ENCODE measurements around the gene MFAP4.
A peak's percentile ranks its signal among the peaks of the same experiment; 100 is the strongest.

Gene MFAP4

GRCh38 chr17:19410091-19410490, 23.1 kb upstream of the MFAP4 start:
- DNase-seq: no peak

DNA sequence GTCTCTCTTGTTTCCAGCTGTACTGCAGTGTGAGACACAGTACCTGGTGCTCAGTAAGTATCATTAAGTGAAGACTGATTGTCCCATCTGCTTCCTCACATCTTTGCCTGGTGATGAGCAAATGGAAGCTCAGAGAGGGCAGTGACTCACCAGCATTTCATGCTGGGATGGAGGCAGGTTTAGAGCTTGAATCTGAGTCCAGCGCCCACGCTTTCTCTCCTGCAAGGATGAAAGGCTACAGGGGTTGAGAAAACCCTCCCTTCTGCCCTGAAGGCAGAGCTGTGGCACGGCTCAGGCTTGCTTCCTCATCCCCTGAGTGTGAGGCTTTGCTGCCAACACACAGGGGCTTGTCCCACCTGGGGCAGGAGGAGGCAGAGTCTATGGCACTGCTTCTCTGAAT, 22.5 kb upstream of the MFAP4 start:
- DNase-seq: peak in 3 of 51 donors; percentile 27 to 55 (median 51)

GRCh38 chr17:19409066-19409465, 22.1 kb upstream of the MFAP4 start:
- no peak for DNase-seq

GRCh38 chr17:19408346-19408710, 21.3 kb upstream of the MFAP4 start:
- no peak for DNase-seq

- no peak for DNase-seq
Measured at GRCh38 chr17:19407601-19408345, 20.8 kb upstream of the MFAP4 start.

DNA sequence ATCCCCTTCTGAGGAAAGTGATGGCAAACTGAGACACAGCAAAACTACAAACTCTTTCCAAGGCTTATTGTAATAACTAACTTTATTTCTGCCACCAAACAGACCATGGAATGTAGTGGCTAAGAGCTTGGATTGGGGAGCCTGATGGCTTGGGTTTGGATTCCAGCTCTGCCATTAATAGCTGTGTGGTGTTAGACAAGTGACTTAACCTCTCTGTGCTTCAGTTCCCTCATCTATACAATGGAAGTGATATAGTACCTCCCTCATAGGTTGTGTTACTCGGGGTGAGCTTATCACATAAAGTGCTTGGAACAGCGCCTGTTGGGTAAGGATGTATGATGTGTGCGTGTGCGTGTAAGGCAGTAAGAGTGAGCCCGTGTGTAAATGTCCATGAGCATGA, 18.1 kb upstream of the MFAP4 start:
- no peak for DNase-seq

DNA sequence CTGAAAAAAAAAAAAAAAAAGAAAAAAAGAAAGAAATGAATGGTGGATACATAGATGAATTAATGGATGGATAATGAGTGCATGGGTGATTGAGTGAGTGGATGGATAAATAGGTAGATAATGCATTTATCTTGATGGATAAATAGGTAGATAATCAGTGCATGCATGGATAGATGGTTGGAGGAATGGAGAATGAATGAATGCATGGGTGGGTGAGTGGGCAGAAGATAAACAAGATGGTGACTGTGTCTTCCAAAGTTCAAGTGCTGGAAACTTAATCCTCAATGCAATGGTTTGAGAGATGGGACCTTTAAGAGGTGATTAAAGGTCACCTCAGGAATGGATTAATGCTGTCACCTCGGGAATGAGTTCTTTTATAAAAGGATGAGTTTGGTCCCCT, 17.3 kb upstream of the MFAP4 start:
- DNase-seq: no peak

GRCh38 chr17:19403021-19403420, 16.0 kb upstream of the MFAP4 start:
- no peak for DNase-seq

DNA sequence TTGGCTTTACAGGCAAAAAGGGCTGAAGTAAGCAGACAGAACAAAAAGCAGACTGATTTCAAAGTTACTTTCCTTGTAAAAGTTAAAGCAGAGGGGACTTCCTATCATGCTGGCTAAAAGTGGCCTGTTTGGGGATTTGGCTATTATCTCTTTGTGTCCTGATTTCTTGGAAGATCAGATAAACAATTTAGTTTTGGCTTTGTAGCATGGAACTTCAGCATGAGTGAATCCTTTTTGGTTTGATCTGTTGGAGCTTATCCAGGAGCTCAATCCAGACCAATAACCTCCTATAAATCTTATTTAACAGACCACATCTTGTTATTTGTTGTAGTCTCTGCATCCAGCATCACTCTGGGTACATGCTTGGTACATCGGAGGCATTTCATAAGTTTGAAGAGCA, 15.2 kb upstream of the MFAP4 start:
- DNase-seq: no peak

DNA sequence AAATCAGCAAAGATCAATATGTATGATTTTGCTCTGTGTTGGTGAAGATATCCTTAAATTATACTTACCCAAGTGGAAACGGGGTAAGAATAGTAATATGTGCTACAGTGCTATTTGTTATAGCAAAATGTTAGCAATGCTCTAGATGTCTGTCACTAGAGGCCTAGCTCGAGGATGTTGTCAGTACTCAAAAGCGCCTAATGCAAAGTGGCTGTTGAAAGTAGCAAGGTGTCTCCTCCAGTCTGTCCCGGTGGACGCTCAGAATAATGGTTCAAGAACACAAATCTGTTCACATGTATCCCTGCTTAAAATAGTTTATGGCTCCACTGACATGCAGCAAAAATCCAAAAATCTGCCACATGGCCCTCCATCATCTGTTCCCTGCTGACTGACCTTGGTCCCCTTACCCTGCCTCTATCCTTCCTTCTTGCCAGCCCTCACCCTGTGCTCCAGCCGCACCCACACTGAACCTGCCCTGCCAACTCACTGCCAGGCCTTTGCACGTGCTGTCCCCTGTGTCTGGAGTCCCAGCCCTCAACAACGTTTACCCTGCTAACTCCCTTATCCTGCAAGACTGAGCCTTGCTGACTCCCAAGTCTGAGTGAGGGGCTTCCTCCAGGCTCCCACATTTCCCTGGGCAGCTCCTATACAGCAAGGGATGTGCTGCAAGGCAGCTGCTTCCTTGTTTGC, 14.5 kb upstream of the MFAP4 start:
- no peak for DNase-seq

GRCh38 chr17:19399750-19400450, 12.9 kb upstream of the MFAP4 start:
- DNase-seq: no peak

- DNase-seq: no peak
Measured at GRCh38 chr17:19398301-19399181, 11.6 kb upstream of the MFAP4 start.

DNA sequence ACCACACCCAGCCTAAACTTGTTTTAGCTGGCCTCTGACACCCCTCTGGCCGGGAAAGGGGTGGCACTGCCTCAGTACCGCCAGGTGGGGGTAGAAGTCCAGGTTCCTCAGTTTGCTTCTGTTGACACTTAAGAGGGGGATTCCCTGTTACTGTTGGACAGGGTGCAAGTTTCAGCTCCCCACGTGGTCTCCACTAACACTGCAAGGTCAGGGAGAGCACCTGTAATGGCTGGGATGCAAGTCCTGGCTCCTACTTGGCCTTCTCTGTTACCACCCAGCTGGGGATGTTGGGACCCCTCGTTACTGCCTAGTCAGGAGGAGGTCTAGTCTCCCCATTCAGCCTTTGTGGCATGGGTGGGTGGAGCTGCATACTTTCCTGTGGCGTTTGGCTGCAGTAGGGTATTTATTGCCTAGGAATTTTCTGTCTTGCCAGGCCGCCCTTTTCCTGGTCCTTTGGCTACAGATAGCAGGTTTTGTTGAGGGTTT, 10.6 kb upstream of the MFAP4 start:
- no peak for DNase-seq

DNA sequence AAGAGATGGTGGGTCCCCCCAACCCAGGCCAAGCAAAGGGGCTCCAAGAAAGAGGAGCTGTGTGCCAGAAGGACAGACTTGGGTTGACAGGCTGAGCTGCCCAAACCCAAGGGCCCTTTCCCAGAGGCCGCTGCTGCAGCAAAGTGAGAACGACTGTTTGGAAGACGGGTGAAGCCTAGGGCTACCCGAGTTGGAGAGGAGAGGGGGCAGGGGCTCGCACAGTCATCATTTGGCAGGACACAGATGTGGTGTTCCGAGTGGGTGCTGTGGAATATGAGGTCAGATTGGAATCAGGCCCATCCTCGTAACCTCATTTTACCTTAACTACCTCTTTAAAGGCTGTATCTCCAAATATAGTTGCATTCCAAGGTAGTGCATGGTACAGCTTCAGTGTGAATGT, 5.3 kb upstream of the MFAP4 start:
- DNase-seq: no peak

- no peak for DNase-seq
Measured at GRCh38 chr17:19391432-19391831, 4.4 kb upstream of the MFAP4 start.

- no peak for DNase-seq
Measured at GRCh38 chr17:19390951-19391350, 4.0 kb upstream of the MFAP4 start.

- no peak for DNase-seq
Measured at GRCh38 chr17:19388791-19389785, 2.1 kb upstream of the MFAP4 start.

DNA sequence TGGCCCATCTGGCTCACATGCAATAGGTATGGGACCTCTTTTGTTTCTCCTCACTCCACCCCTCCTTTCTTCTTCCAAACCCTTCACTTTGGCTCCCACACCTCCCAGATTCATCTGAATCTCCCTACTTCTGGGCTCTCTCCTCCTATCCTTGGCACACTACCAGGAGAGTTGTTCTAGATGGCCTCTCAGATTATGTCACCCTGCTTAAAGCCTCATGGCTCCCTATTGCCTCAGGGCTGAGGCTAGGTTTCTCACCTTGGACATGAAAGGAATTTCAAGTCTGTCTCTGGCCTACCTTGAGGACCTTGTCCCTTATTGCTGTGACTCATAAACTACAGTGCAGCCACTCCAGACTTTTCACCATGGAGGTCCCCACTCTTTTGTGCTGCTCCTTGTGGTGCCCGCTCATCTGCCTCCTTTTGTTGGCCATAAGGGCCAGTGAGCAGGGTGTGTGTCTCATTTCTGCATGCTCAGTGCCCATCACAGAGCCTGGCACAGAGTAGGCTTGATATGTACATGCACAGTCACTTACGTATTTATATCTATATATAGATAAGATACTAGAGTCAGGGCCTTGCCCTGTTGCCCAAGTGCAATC, 1.0 kb upstream of the MFAP4 start:
- peak in 1 of 51 donors; percentile 59 for DNase-seq

DNA sequence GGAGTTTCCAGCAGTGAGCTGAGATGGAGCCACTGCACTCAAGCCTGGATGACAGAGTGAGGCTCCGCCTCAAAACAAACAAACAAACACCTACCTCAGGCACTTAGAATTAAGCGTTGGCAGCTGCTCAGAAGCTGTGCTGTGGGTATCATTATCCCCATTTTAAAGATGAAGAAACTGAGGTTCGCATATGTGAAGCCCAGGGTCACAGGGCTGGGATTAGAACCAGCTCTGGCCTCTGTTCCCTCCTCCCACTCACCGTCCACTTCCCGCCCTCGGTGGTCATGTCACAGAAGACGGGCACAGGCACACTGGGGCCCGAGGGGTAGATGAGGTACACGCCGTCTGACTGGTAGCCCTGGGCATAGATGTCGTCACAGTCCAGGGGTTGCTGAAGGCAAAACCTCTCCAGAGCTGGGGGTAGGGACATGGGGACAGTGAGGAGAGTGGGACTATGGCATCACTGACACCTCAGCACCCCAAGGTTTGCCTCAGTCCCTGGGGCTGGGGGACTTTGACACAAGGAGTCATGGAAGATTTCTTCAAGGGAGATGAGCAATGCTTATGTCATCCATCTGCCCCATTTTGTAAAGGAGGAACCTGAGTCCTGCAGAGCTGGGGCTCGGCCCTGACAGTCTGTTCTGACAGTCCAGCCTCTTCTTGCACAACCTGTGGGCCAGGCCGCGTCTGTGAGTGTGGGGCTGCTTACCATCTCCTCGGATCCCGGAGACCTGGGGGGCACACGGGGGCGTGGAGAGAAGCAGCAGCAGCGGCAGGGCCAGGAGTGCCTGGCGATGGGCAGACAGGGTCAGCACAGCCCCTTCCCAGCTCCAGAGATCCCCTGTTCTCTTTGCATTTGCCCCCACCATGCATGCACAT, 700 bp downstream of the MFAP4 start:
- peak in 5 of 51 donors; percentile 12 to 30 (median 19) for DNase-seq

Measured in hypothalamus (tissue), 51 donors.